GM19395 (cell line): Measurements from ENCODE around the gene ZFYVE21.
A peak's percentile ranks its signal among the peaks of the same experiment; 100 is the strongest.

ENCODE experiments used
- ATAC-seq: cut with Tn5 transposase; IDR thresholded peaks from one replicate; pipeline ENCODE4 v1.9.1; 2021; ENCODE audit warnings: mild to moderate bottlenecking, moderate library complexity; ENCODE audit not compliant: unreplicated experiment

Gene ZFYVE21

GRCh38 chr14:103691655-103692054 is 24.0 kb upstream of the ZFYVE21 start:
- peak; percentile 71 for ATAC-seq

GRCh38 chr14:103692159-103692558 is 23.5 kb upstream of the ZFYVE21 start:
- ATAC-seq, result peak; percentile 16

DNA sequence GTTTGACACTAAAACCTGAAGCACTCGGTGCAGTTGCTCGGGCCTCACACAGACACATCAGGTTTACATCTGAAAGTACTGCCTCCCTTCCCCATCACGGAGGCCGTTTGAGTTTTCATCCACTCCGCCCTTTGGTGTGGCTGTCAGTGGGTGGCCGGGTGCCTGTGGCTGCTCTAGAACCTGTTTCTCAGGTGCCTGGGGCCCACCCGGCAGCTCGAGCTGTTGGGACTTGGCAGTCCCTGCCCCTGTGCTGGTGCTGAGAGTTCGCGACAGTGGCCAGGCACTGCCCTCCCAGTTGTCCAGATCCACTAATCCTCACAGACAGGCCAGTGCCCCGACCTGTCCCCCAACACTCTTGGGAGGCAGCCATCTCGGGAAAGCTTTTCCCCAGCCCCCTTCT is 22.7 kb upstream of the ZFYVE21 start:
- ATAC-seq, result no peak

- no peak for ATAC-seq
Observed at GRCh38 chr14:103693515-103693914, 22.1 kb upstream of the ZFYVE21 start.

DNA sequence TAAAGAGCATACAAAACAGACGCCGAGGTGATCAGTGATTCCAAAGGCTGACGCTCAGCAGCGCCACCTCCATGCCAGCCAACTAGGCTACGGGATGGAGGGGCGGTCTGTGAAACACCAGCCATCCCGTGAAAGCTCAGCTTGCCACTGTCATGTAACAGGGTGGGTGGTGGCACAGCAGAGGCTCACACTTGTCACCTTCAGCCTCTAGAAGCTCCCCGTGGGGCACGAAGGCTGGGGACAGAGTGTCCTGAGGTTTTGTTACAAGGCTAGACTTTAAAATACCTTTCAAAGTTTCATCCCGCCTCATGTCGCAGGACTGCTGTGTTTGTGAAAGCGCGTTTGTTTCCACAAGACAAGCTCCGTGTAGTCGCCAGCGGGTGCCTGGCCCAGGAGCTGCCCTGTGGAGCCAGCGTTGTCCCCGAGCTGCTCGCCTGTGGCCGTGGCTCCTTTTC is 21.0 kb upstream of the ZFYVE21 start:
- ATAC-seq, result no peak

GRCh38 chr14:103695296-103696069 is 20.1 kb upstream of the ZFYVE21 start:
- ATAC-seq, result no peak

DNA sequence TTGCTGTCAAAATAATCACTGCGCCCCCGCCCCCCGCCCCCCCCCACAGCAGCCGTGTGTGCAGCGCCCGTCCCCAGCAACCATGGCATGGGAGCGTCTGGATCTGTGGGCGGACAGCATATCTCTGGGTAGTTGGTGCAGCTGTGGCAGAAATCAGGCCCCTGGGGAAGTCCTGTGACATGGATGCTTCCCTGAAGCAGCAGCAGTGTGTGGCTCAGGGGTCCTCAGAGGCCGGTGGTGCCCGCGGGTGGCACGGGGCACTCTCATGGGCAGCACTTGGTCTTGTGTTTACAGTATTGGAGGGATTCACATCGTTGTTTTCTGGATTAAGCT is 19.6 kb upstream of the ZFYVE21 start:
- no peak for ATAC-seq

GRCh38 chr14:103696466-103697071 is 19.0 kb upstream of the ZFYVE21 start:
- no peak for ATAC-seq

GRCh38 chr14:103697206-103697602 is 18.4 kb upstream of the ZFYVE21 start:
- no peak for ATAC-seq

GRCh38 chr14:103697603-103698379 is 17.8 kb upstream of the ZFYVE21 start:
- ATAC-seq, result no peak

GRCh38 chr14:103698380-103699260 is 17.0 kb upstream of the ZFYVE21 start:
- no peak for ATAC-seq

DNA sequence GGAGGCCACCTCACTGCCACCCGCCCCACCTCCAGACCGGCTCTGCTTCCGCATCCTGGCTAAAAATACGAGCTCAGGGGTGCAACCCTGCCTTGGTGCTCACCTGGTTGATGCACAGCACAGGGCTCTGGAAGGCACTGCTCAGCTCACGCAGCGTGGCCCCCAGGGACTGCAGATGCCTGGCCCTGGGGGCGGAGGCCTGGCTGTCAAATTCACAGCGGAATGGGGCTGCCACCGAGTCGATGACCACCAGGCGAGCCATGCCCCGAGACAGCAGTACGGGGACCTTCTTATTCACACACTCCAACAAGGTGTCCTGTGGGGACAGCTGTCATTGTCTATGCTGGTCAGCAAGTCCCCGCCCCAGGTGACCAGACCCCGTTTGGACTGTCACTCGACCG is 16.3 kb upstream of the ZFYVE21 start:
- no peak for ATAC-seq

DNA sequence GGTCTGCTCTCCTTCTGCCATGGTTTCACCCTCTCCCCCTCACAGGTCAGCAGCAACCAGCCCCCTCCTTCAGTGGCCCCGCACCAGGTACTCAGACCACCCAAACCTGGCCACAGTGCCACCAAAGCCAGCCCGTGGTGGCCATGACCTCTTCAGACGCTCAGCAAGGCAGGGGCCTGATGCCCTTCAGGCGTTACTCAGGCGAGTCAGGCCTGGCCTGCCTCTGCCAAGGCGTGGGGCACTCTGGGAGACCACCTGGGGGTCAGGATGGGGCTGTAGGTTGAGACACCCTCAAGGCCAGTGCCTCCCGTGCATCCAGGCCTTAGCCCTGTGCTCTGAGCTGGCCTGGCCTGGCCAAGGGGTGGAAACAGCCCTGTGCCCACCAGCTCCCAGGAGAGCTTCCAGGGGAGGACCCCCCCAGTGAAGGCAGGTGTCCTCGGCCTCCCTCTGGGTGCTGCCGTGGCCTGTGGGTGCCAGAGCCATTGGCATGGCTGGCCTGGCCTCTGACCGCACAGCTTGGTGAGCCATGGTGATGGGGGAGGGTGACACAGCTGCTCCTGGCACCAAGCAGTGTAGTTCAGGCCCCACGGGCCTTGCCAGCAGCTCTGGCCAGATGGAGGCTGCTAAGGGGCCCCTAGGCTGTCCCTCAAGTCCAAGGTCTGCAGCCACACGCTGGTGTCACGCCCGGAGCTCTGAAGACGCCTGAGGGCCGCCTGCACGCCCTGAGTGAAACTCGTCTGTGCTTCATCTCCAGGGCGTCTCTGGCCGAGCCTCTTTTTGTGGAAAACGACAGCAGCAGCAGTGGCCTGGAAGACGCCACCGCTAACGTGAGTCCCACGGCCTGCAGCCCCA is 15.5 kb upstream of the ZFYVE21 start:
- no peak for ATAC-seq

DNA sequence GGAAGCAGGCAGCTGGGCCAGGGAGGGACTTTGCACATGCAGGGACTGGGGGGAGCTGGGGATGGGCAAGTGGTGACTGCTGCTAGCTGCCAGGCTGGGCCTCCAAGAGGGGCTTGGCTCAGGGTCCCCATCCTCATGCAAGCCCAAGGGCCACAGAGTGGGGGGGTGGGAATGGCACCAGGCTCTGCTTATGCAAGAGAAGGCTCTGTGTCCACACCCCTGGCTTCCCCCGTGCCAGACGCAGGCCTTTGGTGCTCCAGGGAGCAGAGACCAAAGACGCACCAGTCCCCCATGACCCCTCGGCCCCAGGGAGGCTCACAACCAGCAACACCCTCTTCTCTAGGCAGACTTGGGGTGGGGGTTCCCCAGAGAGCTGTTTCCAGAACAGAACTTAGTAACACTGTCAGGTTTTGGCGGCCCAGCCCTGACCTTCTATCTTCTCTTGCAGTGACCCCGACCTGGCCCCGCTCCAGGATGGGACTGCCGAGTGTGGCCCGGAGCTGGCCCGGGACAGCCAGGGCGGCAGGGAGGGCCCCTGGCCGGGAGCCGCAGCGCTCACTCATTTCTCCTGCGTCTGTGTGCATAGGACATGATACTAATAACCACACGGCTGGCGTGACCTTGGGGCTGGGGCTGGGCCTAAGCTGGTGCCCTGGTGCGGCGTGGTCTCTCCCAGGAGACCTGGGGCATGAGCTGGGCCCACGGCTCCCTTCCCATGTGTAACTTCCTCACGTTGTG is 14.7 kb upstream of the ZFYVE21 start:
- no peak for ATAC-seq

GRCh38 chr14:103702095-103702494 is 13.5 kb upstream of the ZFYVE21 start:
- ATAC-seq, result no peak

DNA sequence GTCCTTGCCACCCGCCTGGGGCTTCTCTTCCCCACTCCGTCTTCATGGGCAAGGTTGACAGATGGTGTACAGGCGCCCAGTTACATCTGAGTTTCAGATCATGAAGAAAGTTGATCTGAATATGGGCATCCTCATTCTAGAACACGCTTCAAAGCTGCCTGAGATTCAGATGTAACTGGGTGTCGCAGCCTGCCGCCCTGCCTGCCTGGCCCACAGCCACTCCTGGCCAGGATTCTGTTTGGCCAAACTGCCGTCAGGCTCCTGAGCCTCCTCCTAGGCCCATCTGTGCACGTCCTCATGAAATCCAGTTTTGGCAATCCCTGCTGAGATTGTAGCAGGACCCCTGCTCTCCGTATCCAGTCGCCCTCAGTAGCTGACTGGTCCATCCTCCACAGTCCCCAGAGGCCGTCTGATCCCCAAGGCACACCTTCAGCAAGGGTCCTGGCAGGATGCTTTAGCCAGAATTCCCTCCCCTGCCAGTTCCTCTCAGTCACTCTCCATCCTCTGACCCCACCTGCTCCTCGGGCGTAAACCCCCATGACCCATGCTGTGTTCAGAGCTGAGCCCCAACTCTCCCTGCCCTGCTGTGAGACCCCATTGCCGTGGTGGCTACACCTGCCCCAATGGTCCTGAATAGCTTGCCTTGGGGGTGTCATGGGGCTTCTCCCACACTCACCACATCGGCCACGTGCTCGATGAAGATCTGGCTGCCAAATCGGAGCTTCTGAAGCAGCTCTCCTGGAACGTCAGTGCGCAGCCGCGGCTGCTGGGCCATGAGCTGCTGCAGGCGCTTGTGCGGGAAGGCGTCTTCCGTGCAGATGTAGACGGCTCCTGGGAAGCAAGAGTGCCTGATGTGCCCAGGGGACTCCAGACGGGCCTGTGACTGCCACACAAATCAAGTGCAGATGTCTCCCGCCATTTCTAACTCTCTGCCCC is 12.8 kb upstream of the ZFYVE21 start:
- ATAC-seq, result no peak

DNA sequence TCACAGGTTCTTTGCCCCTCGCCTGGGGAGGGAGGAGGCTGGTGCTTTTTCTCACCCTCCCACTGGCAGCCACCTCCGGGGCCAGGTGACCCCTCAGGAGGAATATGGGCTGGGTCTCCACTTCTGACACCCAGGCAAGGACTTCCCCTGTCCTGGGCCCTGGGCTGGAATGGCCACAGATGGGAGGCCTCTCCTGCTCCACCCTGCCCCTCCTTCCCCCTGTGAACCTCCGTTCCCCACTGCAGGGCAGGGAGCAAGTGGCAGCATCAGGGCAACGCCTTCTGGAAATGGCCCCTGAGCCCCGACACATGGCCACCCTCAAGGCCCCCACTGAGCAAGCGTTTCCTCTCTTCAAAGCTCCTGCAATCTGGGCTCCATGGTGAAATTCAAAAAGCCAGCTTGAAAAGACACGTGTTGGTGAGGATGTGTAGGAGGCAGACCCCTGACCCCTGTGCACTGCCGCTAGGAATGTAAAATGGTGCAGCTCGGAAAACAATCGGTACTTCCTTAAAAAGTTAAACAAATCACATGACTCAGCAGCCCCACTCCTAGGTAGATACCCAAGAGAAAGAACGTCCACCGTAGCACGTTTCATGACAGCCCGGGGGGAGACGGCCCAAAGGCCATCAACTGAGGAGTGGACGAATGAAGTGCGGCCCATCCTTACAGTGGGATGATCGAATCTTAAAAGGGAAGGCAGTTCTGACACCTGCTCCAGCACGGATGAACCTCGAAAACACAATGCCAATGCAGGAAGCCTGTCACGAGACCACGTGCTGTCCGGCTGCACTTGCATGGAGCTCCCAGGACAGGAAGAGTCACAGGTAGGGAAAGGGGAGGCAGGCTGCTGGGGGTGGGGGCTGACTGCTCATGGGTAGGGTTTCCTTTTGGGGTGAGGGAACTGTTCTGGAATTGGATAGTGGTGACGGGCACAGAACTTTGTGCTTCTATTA is 11.9 kb upstream of the ZFYVE21 start:
- no peak for ATAC-seq
